Measurements from ENCODE around the gene SPARCL1.

- TF ChIP-seq JUN (IDR thresholded peaks at IDR 0.05; ENCODE audit: borderline replicate concordance, insufficient read depth, insufficient read length, low read depth): no peak
- no peak for TF ChIP-seq CTCF (IDR thresholded peaks at IDR 0.05; ENCODE audit: extremely low read depth in 1 of 2, insufficient read depth in 1 of 2, low read depth in 1 of 2, low read length in 2 of 2)
- TF ChIP-seq EZH2 (IDR thresholded peaks at IDR 0.05; ENCODE audit: borderline replicate concordance, low read depth, low read length, severe bottlenecking): no peak
- no peak for TF ChIP-seq MAX (IDR thresholded peaks at IDR 0.05; ENCODE audit: insufficient read depth, insufficient read length)
- TF ChIP-seq GATA2 (IDR thresholded peaks at IDR 0.05; ENCODE audit: insufficient read depth, insufficient read length, low read depth, low read length): no peak
- no peak for TF ChIP-seq POLR2A (IDR thresholded peaks at IDR 0.05; ENCODE audit: low read depth, low read length)
- TF ChIP-seq FOS (IDR thresholded peaks at IDR 0.05; ENCODE audit: borderline replicate concordance, insufficient read depth, low read length): no peak
- no peak for TF ChIP-seq POLR2AphosphoS5 (IDR thresholded peaks at IDR 0.05; ENCODE audit: insufficient read depth, low read depth, low read length)
Measured at GRCh38 chr4:87426865-87427517, 102.2 kb downstream of the SPARCL1 start.

Data from endothelial cell of umbilical vein (primary cell).